ENCODE measurements around the gene BMP7. TPM values are rescaled to one million over a fixed set of nuclear protein-coding genes. Genes with fewer than 3 reads are reported as not detected.

The BMP7 gene
- total and polyA plus RNA-seq, 12 donors: 0.74 to 6.7 (median 2.2) TPM; not detected in 3

GRCh38 chr20:57231951-57232428, 34.5 kb downstream of the BMP7 start:
- 67 to 86% (median 81%) methylated on average over 2 of the region's 2 CpGs for WGBS, 4 donors

DNA sequence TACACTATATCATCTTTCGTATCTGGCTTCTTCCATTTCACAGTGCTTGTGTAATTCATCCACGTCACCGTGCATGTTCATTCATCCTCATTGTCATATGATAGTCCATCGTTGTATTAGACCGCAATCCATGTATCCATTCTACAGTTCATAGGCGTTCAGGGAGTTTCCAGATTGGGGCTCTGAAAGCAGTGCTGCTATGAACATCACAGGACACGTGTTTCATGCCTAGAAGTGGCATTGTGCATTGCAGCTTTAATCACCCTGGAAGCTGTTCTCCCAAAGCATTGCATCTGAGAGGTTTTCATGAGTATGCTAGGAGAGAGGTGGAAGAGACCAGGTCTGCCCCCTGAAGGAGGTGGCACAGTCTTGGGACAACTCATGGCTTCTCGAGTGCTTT, 35.3 kb downstream of the BMP7 start:
- H3K36me3 ChIP-seq (replicated peaks in 1 of 2): no peaks in the 10 kb centered on the region
- intact Hi-C loops (cut with DNase I): no loop called here
- no peak for DNase-seq

More at GRCh38 chr20:57231951-57232428, 34.5 kb downstream of the BMP7 start:
- intact Hi-C loops (cut with DNase I): no loop called here
- Histone ChIP-seq H3K27ac (no peak overlapping the region), H3K4me3 (no peak overlapping the region), H3K36me3 (replicated peaks in 1 of 2) (no peaks in the 10 kb centered on the region), H3K27me3 (no peaks in the 10 kb centered on the region), H3K9me3 (replicated peaks in 1 of 3) (no peaks in the 10 kb centered on the region), H3K4me1 (replicated peaks in 1 of 2) (no peaks in the 10 kb centered on the region)
- DNase-seq: no peak
- TF ChIP-seq POLR2A (IDR thresholded peaks at IDR 0.05) (no peak), CTCF (IDR thresholded peaks at IDR 0.05) (no peak)

GRCh38 chr20:57230247-57230646, 36.2 kb downstream of the BMP7 start:
- no peak for DNase-seq
- H3K36me3 ChIP-seq (replicated peaks in 1 of 2): no peaks in the 10 kb centered on the region
- intact Hi-C loops (cut with DNase I): no loop called here
- WGBS, 4 donors: 82 to 92% (median 85%) methylated on average over 5 to 8 of the region's 8 CpGs
- H3K9me3 ChIP-seq (replicated peaks in 1 of 3): no peaks in the 10 kb centered on the region
- H3K4me1 ChIP-seq (replicated peaks in 1 of 2): no peaks in the 10 kb centered on the region
- H3K27ac ChIP-seq: no peak overlapping the region
- H3K27me3 ChIP-seq: no peaks in the 10 kb centered on the region
- no peak for TF ChIP-seq CTCF (IDR thresholded peaks at IDR 0.05)
- TF ChIP-seq POLR2A (IDR thresholded peaks at IDR 0.05): no peak
- no peak overlapping the region for H3K4me3 ChIP-seq

More for the DNA sequence above, 35.3 kb downstream of the BMP7 start:
- Histone ChIP-seq H3K4me3 (no peak overlapping the region), H3K27ac (no peak overlapping the region), H3K27me3 (no peaks in the 10 kb centered on the region), H3K4me1 (replicated peaks in 1 of 2) (no peaks in the 10 kb centered on the region), H3K9me3 (replicated peaks in 1 of 3) (no peaks in the 10 kb centered on the region)
- TF ChIP-seq POLR2A (IDR thresholded peaks at IDR 0.05) (no peak), CTCF (IDR thresholded peaks at IDR 0.05) (no peak)
- WGBS, 4 donors: 60 to 71% (median 62%) methylated on average over 8 of the region's 8 CpGs

GRCh38 chr20:57229490-57229889, 37.0 kb downstream of the BMP7 start:
- no peaks in the 10 kb centered on the region for H3K27me3 ChIP-seq
- no peaks in the 10 kb centered on the region for H3K4me1 ChIP-seq (replicated peaks in 1 of 2)
- no peak for TF ChIP-seq CTCF (IDR thresholded peaks at IDR 0.05)
- TF ChIP-seq POLR2A (IDR thresholded peaks at IDR 0.05): no peak
- WGBS, 4 donors: 49 to 62% (median 59%) methylated on average over 4 of the region's 4 CpGs
- H3K9me3 ChIP-seq (replicated peaks in 1 of 3): no peaks in the 10 kb centered on the region
- H3K4me3 ChIP-seq: no peak overlapping the region
- H3K27ac ChIP-seq: no peak overlapping the region
- H3K36me3 ChIP-seq (replicated peaks in 1 of 2): no peaks in the 10 kb centered on the region
- DNase-seq: no peak
- intact Hi-C loops (cut with DNase I): no loop called here

All from adrenal gland (tissue), 12 donors.